Femur (tissue), 1 donor: ENCODE results near the gene FHIP1A.

Source experiments
- DNase-seq: peaks from one replicate; pipeline ENCODE4 v3.0.0-alpha.2; 2017

The FHIP1A gene

DNA sequence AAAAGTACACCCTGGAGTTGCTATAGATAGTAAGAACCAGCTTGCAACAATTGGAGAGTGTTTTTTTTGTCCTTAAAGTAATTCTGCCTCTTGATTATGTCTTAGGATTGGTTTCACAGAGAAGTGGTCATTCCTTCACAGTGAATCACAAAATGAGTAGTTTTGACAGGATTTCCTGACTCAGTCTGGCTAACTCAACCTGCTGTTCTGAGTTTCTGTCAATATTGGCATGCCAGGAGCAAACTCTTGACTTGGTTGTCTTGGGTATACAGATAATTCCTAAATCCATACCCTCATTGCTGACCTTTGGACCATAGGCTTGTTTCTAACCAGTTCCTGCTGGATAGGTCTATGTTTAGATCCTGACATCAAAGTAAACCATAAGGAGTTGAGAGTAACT is 9.4 kb downstream of the FHIP1A start:
- no peak for DNase-seq

DNA sequence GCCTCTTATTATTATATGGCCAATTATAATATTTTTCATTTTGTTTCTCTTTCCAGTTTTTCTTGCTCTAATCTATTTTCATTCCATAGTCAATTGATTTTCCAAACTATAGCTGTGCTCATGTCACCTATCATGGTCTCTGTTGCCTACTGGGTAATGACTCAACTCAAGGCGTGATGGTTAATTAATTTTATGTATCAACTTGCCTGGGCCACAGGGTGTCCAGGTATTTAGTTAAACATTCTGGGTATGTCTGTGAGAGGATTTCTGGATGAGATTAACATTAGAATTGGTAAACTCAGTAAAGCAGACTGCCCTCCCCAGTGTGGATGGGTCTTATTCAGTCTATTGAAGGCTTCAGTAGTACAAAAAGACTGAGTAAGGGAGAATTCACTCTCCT is 9.9 kb downstream of the FHIP1A start:
- DNase-seq: no peak

DNA sequence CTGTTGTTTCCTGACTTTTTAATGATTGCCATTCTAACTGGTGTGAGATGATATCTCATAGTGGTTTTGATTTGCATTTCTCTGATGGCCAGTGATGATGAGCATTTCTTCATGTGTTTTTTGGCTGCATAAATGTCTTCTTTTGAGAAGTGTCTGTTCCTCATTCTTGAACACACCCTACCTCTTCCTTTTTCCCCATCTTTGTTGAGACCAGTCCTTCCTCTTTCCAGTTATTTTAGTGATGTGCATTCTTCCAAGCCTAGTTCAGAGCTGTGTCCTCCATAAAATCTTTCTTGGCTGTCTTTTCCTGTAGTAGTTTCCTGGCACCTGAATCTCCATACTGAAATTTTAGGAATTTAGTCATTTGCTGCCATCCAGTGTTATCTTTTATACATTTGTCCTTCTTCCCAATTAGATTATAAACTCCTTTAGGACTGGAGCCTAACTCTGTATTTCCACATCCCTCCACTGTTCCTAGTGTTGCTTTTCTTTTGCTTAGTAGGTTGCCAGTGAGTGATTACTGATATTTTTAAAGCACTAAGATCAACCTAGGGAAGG is 11.4 kb downstream of the FHIP1A start:
- DNase-seq: no peak

DNA sequence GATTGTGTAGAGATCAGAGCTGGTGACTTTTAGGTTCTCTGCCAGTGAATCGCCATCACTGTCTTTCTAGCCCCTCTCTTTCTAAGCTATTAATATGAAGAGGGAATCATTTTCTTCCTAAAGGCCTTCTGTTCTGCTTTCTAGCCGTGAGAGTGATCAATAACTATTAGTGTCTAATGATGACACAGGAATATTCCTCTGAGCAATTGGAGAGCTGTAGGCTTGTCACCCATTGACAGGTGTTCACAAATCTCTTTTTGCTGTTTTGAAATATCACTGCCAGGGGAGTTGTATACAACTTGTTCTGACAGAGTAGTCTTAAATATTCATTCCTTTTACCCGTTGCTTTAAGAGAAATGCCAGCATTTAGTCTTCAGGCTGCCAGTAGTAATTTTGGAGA is 13.9 kb downstream of the FHIP1A start:
- DNase-seq: no peak

DNA sequence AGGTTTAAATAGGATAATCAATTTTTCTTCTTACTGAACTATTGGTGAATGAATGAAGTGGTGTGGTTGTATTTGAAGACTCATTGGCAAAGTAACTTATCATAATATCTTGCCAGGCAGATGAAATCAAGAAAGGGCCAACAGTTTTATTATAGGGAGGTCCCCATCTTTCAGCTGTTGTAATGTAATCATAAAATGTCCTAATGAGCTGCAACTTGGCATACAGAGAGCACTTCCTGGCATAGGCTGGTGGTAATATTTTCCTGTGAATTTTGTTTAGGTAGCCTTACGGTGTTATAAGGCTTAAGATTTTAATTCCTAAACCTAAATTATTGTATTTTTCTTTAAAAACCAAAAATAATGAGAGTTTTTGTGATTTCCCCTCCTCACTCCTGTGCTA is 17.5 kb downstream of the FHIP1A start:
- no peak for DNase-seq

DNA sequence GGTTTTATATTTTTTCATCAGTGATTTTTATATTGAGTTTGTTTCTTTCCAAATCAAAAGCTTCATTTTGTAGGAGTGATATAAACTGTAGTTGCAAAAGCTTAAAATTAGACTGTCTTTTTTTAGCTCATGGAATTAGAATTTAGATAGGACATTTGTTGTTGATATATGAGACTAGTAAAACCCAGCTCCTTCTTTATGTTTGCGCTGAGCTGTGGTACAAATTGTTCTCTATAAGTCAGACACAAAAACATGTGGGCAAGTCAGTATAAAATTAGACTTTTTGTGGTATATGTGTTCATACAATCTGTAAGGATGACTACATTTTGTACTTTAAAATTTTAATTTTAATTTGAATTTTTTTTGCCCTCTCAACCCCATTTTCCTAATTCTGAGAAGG is 18.3 kb downstream of the FHIP1A start:
- no peak for DNase-seq

DNA sequence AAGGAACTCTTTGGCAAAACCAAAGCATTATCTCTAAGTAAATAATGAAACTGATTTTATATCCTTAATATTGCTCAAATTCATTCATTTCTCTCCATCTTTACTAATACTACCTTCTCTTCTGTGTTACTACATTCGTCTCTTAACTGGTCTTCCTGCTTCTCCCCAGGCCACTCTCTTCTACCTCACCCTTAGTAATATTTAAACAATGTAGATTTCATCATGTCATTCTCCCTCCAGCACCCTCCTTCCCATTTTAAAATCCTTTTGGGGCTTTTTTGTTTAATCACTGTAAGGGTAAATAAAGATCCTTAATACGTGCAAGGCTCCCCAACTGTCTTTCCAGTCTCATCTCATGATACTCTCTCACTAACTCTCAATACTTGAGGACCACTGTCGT is 19.4 kb downstream of the FHIP1A start:
- DNase-seq: no peak

DNA sequence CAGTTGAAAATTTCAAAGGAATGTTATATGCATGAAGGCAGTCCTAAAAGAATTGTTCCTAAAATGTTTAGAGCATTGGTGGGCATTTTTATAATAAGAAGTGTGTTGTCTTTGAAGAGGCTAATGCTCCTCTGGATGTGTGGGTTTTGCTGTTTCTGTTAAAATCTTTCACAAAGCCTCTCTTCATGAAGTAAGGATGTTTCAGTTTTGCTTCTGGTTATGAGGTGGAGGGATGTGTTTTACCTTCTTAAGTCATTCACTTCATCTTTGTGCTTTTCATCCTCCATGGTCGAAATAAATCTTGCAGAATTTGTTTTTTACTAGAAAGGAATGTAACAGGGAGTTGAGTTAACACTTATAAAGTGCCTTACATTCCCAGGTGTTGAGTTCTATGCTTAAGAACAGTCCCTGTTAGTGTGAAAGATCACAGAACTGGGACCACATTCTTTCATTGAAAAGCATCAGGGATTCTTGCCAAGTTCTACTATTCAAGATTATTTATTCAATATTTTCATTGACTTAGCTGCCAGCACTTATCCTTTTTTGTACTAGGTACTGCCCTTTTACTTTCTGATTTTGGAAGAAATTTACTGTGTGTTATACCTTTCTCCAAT is 21.1 kb downstream of the FHIP1A start:
- no peak for DNase-seq

DNA sequence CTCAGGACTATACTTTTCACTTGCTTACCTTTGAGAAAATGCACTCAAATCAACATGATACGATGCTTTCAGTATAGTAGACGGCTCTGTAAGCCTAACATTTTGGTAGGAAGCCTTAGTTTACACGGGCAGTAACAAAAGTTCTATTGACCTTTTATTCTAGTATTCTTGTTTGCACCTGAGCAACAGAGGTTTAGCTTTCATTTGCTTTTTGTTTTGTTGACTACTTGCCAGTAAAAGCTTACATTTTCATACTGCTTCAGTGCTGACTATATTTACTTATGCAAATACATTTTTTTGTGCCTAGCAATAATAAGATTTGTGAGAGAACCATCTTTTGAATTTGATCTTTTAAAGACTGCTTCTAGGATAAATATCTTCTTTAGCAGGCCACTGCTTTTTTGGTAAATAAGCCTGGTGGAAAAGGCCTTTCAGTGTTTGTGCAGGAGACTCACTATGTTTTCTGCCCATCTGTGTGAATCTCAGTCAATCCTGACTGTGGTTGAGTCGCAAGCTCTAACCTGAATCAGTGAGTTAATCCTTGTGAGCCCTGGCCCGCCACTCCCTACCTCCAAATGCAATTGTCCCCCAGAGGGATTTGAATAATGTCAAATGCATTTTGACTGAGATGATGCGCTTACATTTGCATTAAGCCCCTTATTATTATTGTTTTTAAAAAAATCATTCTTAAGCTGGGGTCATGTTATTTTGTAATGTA is 21.9 kb downstream of the FHIP1A start:
- no peak for DNase-seq

DNA sequence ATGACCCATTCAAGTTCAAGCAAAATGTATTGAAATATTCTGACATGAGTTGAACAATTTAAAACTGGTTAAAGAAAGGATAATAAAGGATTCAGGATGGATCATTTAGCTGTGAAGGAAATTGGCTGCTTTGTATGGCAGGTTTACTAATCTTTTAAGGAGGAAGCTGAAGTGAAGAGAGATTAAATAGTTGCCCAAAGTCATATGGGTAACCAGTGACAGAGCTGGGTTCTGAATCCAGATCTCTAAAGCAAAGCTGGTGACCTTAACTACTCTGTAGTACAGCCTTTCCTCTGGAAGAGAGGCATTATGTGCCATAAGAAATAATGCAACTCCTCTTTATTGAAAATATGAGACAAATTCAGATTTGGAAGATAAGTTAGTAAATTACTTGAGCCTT is 22.8 kb downstream of the FHIP1A start:
- no peak for DNase-seq

DNA sequence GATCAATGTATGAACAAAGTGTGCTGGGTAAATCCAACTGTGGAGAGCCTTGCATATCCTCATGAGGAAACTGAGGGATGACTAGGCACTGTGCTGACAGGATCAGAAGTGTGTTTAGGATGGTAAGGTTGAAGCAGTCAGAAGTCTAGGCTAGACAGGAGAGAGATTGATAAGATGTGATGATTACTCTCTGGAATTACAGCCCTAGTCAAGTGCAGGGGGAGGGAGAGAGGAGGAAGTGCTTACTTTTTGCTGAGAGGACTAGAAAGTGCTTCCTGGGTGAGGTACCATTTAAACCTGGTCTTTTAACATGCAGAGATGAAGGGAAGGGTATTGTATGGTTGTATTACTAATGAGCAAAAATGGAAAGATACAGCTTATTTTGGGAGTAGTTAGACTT is 23.7 kb downstream of the FHIP1A start:
- DNase-seq: no peak

DNA sequence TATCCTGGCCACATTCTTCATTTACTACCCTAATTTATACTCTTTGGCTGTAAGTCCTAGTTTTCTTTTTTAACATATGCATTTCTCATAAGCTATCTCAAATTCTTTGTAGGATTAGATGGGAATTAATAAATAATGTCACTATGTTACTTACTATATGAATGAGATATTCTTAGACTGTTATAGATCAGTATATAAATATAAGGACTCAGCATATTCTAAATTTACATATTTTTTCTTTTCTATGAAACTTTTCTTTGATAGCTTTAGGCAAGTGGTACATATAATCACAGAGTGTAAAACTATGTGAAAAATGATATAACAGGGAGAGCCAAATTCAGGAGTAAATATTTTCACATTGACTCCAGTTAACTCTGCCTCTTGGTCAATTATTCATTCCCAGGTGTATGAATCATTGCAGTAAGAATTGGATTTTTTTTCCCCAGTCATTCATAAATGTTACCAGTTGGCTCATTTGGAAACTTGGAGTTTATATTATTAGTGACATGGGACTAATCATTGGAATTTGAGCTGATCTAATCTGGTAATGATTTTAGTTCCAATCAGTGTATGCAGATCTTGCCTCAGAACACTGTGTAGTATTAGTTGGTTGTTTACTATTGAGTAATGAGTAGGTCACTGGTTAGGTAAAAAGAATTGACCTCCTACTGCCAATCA is 25.3 kb downstream of the FHIP1A start:
- no peak for DNase-seq

DNA sequence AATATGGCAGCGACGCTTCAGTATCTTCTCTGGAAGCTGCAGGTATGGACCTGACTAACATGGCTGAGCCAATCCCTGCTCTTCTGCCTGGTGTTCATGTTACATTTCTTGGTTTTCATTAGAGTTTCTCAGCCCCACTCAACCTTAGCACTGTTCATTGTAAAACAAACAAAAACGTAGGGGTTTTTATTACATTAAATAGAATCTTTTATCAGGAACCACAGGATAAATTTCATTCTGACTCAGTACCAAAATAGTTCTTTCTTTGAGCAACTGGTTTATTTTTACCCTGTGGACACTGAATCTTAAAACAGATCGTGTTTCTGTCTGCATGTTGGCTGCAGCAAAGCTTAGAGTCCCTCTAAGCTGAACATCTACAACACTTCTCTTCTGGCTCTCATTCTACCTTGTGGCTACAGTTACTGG is 27.1 kb downstream of the FHIP1A start:
- no peak for DNase-seq

DNA sequence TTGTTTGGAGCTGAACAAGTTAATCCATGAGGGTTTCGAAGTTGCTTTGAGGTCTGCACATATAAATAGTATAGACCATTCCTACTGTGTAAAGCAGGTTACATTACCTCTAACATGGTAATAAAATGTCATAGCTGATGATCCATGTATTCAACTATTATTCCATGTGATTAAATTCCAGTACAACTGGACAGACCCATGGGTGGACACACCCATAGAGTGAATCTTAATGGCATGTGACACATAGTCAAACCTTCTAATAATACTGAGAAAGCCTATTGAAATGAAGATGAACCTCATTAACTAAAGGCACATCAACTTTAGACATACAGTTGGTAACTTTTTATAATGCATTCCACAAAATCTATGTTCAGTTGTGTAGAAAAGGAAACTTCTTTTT is 28.5 kb downstream of the FHIP1A start:
- DNase-seq: no peak

DNA sequence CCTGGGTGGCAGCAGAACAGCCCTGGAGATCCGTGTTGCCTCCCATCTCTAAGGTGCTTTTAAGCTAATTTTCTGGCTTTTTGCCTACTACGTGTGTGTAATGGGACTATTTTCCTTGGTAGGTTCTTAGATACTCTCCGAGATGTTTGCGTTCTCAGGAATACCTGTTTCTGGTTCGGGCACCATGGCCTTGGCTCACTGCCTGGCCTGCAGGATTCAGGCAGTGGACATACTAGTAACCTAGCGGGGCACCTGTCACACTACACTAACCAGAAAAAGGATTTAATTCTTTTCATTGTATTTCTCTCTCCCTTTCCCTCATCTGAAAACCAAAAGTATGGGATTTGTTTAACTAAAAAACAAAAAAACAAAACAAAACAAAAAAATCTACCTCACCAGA is 29.2 kb downstream of the FHIP1A start:
- no peak for DNase-seq

DNA sequence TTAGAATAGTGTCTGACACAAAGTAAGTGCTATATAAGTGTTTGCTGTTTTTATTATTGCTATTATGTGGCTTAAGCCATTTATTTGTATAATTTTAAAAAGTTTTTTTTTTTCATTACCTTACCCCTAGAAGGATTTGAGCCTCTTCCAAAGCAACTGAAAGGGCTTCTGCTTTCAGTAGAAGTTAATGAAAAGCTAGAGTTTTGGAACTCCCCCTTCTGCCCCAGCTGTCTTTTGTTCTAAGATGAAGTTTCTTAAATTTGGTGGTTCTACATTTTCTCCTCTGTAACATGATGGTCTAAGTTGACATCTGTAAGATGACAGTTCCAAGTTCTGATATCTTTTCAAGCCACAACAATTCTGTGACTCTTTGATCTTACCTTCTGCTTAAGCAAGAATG is 30.3 kb downstream of the FHIP1A start:
- no peak for DNase-seq

DNA sequence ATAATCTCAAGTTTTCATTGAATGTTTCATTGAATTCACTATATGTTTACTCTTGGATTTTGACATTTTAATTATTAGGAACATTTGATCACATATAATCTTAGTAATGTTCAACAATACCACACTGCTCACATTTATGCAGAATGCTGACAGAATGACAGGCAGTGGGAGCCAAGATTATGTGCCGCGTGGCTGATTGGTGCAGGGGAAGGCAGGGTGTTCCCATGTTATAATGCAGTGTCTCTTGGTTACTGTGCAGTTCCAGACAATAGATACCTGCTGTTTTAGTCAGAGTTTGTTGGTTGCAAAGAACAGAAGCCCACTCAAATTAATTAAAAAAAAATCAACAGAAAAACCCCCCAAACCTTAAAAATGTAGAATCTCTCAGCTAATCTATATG is 33.0 kb downstream of the FHIP1A start:
- no peak for DNase-seq

DNA sequence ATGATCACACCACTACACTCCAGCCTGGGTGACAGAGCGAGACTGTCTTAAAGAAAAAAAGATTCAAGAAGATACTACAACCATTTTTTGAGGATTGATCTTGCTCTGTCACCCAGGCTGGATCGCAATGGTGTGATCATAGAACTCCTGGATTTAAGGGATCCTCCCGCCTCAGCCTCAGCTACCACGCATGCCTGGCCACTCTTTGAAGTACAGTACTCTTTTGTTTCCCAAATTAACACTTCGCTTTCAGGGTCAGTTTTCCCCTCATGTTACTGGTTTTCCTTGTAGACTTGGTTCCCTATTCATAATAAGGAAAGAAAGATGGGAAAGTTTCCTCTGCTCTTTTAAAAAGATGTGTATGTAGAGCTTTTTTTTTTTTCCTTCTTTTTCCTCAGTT is 34.3 kb downstream of the FHIP1A start:
- DNase-seq: no peak

DNA sequence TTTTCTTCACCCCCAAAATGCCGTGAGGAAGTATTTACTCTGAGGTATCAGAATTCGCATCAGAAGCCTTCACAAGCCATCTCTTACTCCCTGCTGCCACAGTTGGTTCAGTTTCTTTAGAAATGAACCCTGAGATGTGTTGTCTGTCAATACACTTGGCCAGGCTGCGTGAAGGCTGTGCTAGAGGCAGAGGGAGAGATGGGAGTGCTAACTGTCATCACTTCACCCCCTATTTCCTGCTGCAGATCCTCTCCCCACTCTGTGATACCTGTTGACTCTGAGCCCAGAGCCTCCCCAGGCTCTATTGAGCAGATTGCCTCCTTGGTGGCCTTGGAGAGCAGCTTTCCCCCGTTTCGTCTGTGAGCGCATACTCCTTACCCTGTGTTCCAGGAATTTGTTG is 34.8 kb downstream of the FHIP1A start:
- DNase-seq: no peak

DNA sequence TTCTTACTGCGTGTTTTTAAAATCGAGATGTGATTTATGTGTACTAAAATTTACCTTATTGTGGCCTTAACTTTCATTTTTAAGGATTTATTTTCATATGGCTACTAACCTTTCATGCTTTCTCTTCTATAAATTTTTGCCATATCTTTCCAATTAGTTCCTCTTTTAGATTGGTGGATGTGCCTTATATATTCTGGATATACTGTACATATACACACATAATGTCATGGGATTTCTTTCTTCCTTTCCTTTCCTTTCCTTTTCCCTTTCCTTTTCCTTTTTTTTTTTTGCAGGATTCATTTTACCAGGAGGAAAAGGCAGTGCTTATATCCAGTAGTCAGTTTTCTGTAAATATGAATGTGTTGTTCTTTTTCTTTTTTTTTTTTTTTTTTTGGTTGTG is 37.2 kb downstream of the FHIP1A start:
- no peak for DNase-seq

DNA sequence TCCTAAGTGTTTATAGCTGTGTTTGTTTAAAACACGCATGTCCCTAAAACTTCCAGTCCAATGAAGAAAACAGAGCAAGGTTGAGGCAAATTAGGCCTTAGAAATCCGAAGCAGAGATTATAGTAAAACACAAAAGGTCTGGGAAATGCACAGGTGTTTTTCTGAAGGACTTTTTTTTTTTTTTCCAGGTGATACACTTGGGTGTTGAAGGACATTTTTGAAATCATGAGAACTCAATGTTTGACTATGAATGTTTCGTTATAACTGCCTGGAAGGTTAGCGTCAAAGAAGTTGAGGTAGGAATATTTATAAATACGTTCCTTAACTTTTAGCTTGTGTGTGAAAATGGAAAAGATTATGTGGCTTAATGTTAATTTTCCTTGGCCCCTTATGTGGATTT is 45.5 kb downstream of the FHIP1A start:
- no peak for DNase-seq

DNA sequence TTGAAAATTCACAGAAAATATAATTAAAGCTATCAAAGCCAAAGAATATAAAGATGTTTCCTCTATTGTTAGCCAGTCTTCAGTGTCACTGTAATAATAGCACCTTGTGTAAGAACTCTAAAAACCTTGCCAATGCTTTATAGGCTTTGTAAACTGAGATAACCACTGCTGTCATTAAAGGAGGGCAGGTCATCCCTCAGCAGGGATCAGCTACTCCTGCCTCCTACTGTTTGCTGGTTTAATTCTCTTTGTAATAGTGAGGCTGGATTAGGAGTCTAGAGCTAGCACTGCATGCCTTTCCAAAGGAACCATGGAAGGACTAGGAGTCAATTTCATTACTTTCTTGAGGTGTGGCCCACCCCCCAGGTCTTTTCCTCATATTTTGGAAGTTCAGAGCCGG is 46.2 kb downstream of the FHIP1A start:
- DNase-seq: no peak

DNA sequence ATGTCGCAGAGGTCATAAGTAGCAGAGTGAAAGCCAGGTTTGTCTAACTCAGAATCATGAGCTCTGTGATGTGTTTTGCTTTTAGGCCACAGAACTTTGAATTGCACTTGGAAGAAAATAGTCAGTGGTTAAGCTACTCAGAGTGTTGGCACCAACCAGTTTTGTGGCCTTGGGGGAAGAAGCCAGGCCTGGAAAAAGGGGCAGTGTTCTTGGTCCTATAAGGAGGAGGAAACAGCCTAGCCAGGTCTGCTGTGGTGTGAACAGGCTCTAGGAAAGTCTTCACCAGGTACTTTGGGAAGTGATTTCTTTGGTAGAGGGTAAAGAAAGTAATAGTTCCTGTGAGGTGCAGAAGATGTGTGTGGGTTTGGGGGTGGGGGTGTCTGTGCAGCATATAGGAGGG is 49.2 kb downstream of the FHIP1A start:
- peak; percentile 69 for DNase-seq
